ENCODE data around the gene GPRC5D. TPM values are rescaled to one million over a fixed set of nuclear protein-coding genes. Genes with fewer than 3 reads are reported as not detected.

The GPRC5D gene
- total RNA-seq, 2 experiments from 2014 or later = not detected

DNA sequence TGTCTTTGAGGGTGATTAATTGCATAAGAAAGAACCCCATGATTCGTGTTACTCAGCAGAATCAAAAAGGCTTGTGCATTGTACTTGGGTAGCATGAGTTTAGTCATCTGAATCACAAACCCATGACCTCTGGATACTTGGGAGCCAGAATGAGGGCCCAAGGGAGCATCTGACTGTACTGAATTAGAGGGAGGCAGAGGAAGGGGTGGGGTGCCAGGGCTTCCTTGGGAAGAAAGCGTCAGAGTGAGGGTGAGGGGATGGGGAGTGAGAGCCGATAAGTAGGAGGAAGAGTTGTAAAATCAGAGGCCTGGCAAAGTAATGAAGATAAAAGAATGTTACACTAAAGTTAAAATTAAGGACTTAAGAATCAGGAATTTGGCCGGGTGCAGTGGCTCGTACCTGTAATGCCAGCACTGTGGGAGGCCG, 29.8 kb downstream of the GPRC5D start:
- CTCF ChIA-PET = interaction anchor here (1.8 kb wide), 1 partner anchor 290 kb away, joined by 5 read pairs; no protein-coding TSS in a partner anchor
- no peaks in the 10 kb centered on the region for H3K9me3 Mint-ChIP-seq (ENCODE audit: low read depth)
- H3K4me3 Mint-ChIP-seq = no peak overlapping the region
- no peak overlapping the region for H3K27ac Mint-ChIP-seq
- no peaks in the 10 kb centered on the region for H3K36me3 Mint-ChIP-seq
- H3K27me3 Mint-ChIP-seq = peaks cover 14% of the 10 kb centered on the region
- DNase-seq (no peak), ATAC-seq (no peak)
- H3K4me1 Mint-ChIP-seq = no peaks in the 10 kb centered on the region

DNA sequence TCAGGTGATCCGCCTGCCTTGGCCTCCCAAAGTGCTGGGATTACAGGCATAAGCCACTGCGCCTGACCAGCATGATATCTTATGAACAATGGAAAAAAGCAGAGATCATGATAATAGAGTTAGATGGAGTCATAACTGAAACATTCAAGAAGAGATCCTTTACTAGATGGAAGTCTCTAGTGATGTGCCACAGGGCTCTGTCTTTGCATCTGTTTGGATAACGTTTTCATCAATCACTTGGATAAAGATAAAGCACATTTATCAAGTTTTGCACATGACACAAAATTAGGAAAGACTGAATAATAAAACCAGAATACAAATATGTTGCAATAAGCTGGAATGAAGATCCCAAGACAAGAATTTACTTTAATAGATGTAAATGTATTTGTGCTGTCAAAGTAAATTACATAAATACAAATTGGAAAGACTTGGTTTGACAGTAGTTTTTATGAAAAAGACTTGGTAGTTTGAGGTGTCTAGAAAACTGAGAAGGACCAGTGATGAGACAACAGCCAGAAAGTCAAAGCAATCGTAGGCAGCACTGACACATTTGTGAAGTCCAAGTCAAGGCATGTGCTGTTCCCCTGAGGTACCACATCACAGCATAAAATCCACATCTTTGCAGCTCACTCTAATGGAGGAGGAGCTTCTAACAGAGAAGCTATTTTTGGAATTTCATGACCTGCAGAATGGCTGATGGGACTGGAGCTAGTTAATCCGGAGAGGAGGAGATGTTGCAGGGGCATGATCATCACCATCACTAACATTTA, 32.1 kb downstream of the GPRC5D start:
- ATAC-seq (no peak), DNase-seq (no peak)
- Mint-ChIP-seq H3K4me1 (peaks cover 10% of the 10 kb centered on the region), H3K4me3 (no peak overlapping the region), H3K36me3 (no peaks in the 10 kb centered on the region), H3K27me3 (peaks cover 27% of the 10 kb centered on the region), H3K9me3 (ENCODE audit: low read depth) (no peaks in the 10 kb centered on the region), H3K27ac (no peak overlapping the region)
- CTCF ChIA-PET = no interaction called here

DNA sequence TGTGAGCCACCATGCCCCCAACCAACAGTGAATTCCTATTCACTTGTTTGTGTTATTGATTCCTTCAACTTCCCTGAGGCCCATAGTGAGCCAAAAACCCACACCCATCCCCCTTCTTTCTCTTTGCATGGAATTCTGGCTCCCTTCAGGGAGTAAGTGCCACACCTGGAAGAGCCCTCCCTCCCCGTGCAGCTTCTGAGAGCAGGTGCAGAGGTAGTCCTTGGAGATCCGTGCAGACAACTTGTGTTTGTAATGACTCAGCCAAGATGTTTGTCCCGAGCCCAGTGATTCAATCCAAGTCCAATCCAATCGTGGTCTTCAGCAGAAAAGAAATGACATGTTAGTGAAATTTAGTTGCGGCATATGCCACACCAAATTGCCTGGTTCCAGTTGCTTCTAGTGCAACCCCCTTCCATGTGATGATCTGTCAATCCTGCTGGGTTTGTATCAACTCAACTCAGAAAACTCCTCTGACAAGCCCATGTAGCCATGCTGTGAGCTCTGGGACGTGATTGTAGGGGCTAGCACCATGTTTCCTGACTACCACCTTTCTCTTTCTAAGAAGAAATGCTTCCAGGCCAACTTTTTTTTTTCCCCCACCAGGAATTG, 33.1 kb downstream of the GPRC5D start:
- no peak for DNase-seq
- no peak for ATAC-seq
- Mint-ChIP-seq H3K36me3 (no peaks in the 10 kb centered on the region), H3K4me3 (no peak overlapping the region), H3K27me3 (peaks cover 31% of the 10 kb centered on the region), H3K27ac (no peak overlapping the region), H3K4me1 (peaks cover 10% of the 10 kb centered on the region), H3K9me3 (ENCODE audit: low read depth) (no peaks in the 10 kb centered on the region)
- CTCF ChIA-PET = no interaction called here

DNA sequence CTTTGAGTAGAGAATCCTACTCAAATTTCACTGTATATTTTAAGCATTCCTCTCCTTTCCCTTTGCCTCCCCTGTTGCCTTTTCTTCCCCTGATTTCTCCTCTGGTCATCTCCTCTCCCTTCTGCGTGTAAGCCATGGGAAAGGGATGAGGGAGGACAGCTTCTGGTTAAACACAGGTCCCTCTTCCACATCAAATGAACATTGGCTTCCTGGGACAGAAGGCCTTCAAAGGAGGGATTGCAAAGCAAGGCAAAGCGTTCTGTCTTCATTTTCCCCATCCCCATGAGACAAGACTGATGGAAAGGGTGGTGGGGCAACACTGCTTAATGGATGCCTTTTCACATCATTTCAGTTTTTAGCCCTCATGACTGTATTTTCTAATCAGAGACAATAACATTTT, 34.5 kb downstream of the GPRC5D start:
- Mint-ChIP-seq H3K27me3 (peaks cover 35% of the 10 kb centered on the region), H3K4me3 (no peak overlapping the region), H3K36me3 (no peaks in the 10 kb centered on the region), H3K4me1 (peaks cover 10% of the 10 kb centered on the region), H3K27ac (no peak overlapping the region), H3K9me3 (ENCODE audit: low read depth) (no peaks in the 10 kb centered on the region)
- CTCF ChIA-PET = interaction anchor here (1.2 to 5.4 kb wide), 4 partner anchors 84 to 297 kb away, joined by 4 to 62 read pairs (median 8); no protein-coding TSS in a partner anchor
- no peak for DNase-seq
- no peak for ATAC-seq

DNA sequence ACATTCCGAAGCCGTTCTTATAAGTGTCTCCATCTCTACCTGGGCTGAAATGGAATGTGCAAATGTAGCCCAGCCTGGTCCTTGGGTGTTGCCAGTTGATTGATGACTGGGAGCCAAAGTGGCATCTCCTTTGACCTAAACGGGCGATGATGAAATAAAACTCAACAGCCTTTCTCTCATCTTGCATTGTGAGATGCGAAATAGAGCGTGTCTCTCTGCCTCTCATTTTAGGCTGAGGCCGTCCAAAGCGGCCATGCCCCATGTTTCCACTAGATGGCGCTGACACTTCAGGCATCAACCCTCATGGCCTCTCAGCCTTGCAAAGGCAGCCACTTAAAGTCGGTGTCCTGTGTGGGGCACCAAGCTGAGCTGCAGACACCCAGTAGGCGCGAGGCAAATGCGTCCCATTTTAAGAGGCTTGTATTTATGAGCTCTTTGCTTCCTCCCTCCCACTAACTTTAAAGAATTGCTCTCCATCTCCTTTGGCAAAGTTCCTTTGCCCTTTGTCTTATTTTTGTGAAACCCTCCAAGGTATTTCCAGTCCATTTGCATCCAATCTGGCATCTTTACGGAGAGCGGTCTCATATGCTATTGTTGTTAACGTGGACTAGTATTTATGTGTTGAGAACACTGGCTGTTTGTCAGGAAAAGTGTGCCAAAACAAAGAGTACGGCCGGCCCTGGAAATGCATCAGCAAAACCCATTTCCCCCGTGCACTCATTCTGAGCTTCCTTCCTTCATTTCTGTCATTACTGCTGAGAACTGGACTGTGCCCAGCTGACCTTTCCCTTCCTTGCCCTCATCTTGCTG, 35.6 kb downstream of the GPRC5D start:
- H3K4me1 Mint-ChIP-seq = peaks cover 10% of the 10 kb centered on the region
- H3K4me3 Mint-ChIP-seq = no peak overlapping the region
- no peaks in the 10 kb centered on the region for H3K9me3 Mint-ChIP-seq (ENCODE audit: low read depth)
- DNase-seq = peak; percentile 91
- H3K27ac Mint-ChIP-seq = no peak overlapping the region
- peaks cover 35% of the 10 kb centered on the region for H3K27me3 Mint-ChIP-seq
- peak; percentile 99 for ATAC-seq
- CTCF ChIA-PET = interaction anchor here (0.6 to 5.4 kb wide), 36 partner anchors 9 to 744 kb away, joined by 3 to 62 read pairs (median 4); partner anchors contain the start of gene FAM234B
- no peaks in the 10 kb centered on the region for H3K36me3 Mint-ChIP-seq

DNA sequence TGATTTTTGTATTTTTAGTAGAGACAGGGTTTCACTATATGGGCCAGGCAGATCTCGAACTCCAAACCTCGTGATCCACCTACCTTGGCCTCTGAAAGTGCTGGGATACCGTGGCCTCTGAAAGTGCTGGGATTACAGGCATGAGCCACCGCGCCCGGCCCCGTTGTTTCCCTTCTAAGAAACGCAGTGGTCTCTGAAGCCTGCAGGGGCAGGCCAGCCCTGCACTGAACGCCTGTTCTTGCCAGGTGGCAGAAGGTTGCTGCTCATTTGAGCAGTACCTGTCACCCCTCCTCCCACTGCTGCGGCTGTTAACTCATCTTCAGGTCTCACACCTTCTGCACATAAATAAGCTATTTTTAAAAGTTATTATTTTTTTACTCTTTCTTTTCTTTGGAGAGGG, 36.3 kb downstream of the GPRC5D start:
- H3K4me1 Mint-ChIP-seq = peaks cover 10% of the 10 kb centered on the region
- CTCF ChIA-PET = interaction anchor here (0.8 to 5.4 kb wide), 25 partner anchors 9 to 745 kb away, joined by 3 to 62 read pairs (median 5); no protein-coding TSS in a partner anchor
- no peaks in the 10 kb centered on the region for H3K9me3 Mint-ChIP-seq (ENCODE audit: low read depth)
- no peaks in the 10 kb centered on the region for H3K36me3 Mint-ChIP-seq
- H3K27ac Mint-ChIP-seq = no peak overlapping the region
- no peak overlapping the region for H3K4me3 Mint-ChIP-seq
- DNase-seq (no peak), ATAC-seq (no peak)
- H3K27me3 Mint-ChIP-seq = peaks cover 35% of the 10 kb centered on the region

DNA sequence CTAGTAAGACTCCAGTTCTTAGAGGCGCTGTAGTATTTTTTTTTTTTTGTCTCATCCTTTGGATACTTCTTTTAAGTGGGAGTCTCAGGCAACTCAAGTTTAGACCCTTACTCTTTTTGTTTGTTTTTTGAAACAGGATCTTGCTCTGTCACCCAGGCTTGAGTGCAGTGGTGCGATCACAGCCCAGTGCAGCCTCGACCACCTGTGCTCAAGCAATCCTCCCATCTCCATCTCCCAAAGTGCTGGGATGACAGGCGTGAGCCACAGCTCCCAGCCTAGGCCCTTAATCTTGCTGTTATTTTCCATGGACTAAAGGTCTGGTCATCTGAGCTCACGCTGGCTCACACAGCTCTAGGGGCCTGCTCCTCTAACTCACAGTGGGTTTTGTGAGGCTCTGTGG, 39.3 kb downstream of the GPRC5D start:
- H3K27ac Mint-ChIP-seq = no peak overlapping the region
- no peaks in the 10 kb centered on the region for H3K36me3 Mint-ChIP-seq
- DNase-seq (no peak), ATAC-seq (no peak)
- CTCF ChIA-PET = interaction anchor here (0.6 to 5.4 kb wide), 2 partner anchors 70 to 302 kb away, joined by 3 to 62 read pairs; no protein-coding TSS in a partner anchor
- peaks cover 31% of the 10 kb centered on the region for H3K27me3 Mint-ChIP-seq
- peaks cover 28% of the 10 kb centered on the region for H3K4me1 Mint-ChIP-seq
- no peak overlapping the region for H3K4me3 Mint-ChIP-seq
- no peaks in the 10 kb centered on the region for H3K9me3 Mint-ChIP-seq (ENCODE audit: low read depth)

DNA sequence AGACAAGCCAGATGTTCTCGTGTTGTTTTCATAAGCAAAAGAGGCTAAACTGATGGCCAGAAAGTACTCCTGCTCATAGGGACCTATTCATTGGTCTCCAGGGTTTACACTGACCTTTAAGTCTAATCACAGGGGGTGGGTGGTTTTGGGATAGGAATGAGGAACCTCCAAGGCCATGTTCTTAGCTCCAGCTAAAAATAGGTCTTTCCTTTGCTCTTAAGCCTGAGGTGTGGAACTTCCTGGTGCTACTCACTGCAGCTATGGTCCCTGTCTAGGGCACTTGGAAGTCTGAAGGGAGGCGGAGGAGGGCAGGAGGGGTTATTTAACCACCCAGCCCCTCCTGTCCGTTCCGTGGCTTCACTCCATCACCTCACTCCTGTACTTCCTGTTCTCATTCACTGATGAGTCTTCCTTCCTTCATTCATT, 42.0 kb downstream of the GPRC5D start:
- no peaks in the 10 kb centered on the region for H3K9me3 Mint-ChIP-seq (ENCODE audit: low read depth)
- no peak for DNase-seq
- H3K27me3 Mint-ChIP-seq = peaks cover 20% of the 10 kb centered on the region
- CTCF ChIA-PET = interaction anchor here (1.2 kb wide), 1 partner anchor 122 kb away, joined by 5 read pairs; no protein-coding TSS in a partner anchor
- H3K27ac Mint-ChIP-seq = no peak overlapping the region
- H3K4me1 Mint-ChIP-seq = peaks cover 17% of the 10 kb centered on the region
- H3K4me3 Mint-ChIP-seq = no peak overlapping the region
- ATAC-seq = no peak
- no peaks in the 10 kb centered on the region for H3K36me3 Mint-ChIP-seq

DNA sequence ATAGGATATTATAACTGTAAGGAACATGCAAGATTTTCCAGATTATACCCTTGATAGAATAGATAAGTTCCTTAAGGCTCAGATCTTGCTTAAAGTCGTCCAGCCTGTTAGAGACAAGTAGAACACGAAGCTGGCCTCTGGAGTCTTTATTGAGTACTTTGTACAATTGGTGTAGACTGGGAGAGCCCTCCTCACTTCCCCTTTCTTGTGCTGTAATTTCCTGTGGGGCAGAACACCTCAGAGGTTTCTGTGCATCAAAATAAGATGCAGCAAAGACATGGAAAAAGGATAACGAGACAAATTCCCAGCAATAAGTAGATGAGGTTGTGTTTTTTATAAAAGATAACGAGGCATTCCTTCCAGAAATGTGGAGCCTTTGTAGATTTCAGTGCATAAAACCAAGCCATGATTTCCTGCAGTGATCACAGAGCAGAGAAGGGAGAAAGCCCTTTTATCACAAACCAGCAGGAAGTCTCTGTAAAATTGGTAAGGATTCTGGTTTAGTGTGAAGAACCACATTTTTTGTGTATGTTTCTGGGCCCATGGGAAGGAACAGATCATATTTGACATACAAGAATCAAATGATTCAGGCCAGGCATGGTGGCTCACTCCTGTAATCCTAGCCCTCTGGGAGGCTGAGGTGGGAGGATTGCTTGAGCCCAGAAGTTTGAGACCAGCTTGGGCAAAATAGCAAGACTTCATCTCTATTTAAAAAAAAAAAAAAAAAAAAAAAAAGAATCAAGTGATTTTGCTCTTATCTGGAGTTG, 42.6 kb downstream of the GPRC5D start:
- Mint-ChIP-seq H3K4me3 (no peak overlapping the region), H3K36me3 (no peaks in the 10 kb centered on the region), H3K27me3 (peaks cover 18% of the 10 kb centered on the region), H3K4me1 (peaks cover 17% of the 10 kb centered on the region), H3K9me3 (ENCODE audit: low read depth) (no peaks in the 10 kb centered on the region), H3K27ac (no peak overlapping the region)
- ATAC-seq (no peak), DNase-seq (no peak)
- CTCF ChIA-PET = interaction anchor here (0.8 to 1.2 kb wide), 2 partner anchors 73 to 121 kb away, joined by 4 to 5 read pairs; no protein-coding TSS in a partner anchor

DNA sequence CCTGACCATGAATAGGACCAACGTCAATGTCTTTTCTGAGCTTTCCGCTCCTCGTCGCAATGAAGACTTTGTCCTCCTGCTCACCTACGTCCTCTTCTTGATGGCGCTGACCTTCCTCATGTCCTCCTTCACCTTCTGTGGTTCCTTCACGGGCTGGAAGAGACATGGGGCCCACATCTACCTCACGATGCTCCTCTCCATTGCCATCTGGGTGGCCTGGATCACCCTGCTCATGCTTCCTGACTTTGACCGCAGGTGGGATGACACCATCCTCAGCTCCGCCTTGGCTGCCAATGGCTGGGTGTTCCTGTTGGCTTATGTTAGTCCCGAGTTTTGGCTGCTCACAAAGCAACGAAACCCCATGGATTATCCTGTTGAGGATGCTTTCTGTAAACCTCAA, 43.3 kb downstream of the GPRC5D start:
- CTCF ChIA-PET = no interaction called here
- no peak overlapping the region for H3K4me3 Mint-ChIP-seq
- H3K36me3 Mint-ChIP-seq = no peaks in the 10 kb centered on the region
- no peak overlapping the region for H3K27ac Mint-ChIP-seq
- H3K4me1 Mint-ChIP-seq = peaks cover 17% of the 10 kb centered on the region
- peaks cover 25% of the 10 kb centered on the region for H3K27me3 Mint-ChIP-seq
- no peaks in the 10 kb centered on the region for H3K9me3 Mint-ChIP-seq (ENCODE audit: low read depth)
- DNase-seq (no peak), ATAC-seq (no peak)

DNA sequence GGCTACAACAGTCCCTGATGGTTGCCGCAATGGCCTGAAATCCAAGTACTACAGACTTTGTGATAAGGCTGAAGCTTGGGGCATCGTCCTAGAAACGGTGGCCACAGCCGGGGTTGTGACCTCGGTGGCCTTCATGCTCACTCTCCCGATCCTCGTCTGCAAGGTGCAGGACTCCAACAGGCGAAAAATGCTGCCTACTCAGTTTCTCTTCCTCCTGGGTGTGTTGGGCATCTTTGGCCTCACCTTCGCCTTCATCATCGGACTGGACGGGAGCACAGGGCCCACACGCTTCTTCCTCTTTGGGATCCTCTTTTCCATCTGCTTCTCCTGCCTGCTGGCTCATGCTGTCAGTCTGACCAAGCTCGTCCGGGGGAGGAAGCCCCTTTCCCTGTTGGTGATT, 43.7 kb downstream of the GPRC5D start:
- ATAC-seq (no peak), DNase-seq (no peak)
- Mint-ChIP-seq H3K4me3 (no peak overlapping the region), H3K27me3 (peaks cover 25% of the 10 kb centered on the region), H3K9me3 (ENCODE audit: low read depth) (no peaks in the 10 kb centered on the region), H3K4me1 (peaks cover 17% of the 10 kb centered on the region), H3K27ac (no peak overlapping the region), H3K36me3 (no peaks in the 10 kb centered on the region)
- CTCF ChIA-PET = interaction anchor here (1.9 kb wide), 1 partner anchor 304 kb away, joined by 5 read pairs; no protein-coding TSS in a partner anchor

DNA sequence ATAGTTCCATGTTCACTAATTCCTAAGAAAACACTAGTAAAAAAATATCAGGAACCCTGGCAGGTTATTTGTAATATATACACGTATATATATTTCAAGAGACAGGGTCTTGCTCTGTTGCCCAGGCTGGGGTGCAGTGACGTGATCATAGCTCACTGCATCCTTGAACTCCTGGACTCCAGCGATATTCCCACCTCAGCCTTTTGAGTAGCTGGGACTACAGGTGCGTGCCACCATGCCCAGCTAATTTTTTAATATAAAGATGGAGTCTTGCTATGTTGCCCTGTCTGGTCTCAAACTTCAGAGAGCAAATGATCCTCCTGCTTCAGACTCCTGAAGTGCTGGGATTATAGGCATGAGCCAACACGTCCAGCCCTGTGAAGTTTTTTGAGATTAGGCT, 44.4 kb downstream of the GPRC5D start:
- CTCF ChIA-PET = interaction anchor here (1.9 to 2.1 kb wide), 2 partner anchors 8 to 305 kb away, joined by 5 to 7 read pairs; no protein-coding TSS in a partner anchor
- DNase-seq (no peak), ATAC-seq (no peak)
- peaks cover 23% of the 10 kb centered on the region for H3K27me3 Mint-ChIP-seq
- no peaks in the 10 kb centered on the region for H3K36me3 Mint-ChIP-seq
- H3K4me1 Mint-ChIP-seq = peaks cover 17% of the 10 kb centered on the region
- no peak overlapping the region for H3K4me3 Mint-ChIP-seq
- H3K9me3 Mint-ChIP-seq (ENCODE audit: low read depth) = no peaks in the 10 kb centered on the region
- H3K27ac Mint-ChIP-seq = no peak overlapping the region
